T-helper 2 cell (primary cell): ENCODE data around the gene ALK.

ENCODE experiments used
- DNase-seq, 5 experiments: peaks; one replicate each; pipeline versions ENCODE4 v3.0.0 to v3.0.0-alpha.2; 2012 to 2022

Gene ALK

DNA sequence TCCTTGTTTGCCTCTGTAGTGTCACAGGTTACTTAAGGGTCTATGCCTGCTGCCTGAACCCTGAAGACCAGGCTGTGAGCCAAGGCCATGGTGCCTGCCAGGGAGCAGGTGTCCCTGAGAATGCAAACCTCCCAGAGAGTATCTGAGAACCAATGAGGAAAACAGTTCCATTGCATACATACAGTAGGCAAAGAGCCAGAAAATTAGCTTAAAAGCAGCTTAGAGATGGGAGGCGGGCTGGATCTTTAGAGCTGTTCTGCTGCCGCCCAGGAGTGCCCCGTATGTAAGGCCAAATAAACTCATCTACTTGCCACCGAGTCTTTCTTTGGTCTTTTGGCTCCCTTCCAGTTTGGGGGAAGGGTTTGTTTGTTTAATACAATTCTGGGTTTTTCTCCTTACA is 478.2 kb downstream of the ALK start:
- no peak for DNase-seq

DNA sequence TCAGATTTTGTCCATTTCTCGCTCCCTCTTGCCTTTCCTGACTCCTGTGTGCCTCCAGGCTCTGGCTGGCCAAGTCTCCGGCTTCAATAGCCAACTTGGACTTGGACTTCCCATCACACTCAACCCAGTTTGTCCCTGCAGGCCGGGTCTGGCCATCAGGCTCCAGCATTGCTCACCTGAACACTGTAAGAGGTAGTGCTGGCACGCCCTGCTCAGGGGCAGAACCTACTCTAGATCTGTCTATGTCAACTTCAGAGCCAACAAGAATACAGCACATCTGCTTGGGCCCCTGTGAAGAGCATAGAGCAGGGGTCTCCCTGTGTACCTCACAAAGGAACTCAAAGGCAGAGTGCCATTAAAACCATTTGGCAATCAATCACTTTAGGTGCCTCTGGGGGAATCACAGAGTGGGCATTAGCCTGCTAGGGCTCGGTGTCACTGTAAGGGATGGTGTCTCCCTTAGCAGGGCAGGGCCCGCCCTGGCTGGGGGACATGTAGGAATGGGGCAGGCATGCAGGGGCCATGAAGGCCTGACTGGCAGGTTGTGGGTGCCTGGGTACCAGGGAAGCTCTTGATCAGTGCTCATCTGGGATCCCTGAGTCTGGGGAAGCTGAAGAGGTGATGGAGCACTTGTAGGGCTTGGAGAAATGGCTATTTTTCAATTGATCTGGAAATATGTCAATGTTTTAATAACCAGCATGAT is 480.3 kb downstream of the ALK start:
- no peak for DNase-seq

DNA sequence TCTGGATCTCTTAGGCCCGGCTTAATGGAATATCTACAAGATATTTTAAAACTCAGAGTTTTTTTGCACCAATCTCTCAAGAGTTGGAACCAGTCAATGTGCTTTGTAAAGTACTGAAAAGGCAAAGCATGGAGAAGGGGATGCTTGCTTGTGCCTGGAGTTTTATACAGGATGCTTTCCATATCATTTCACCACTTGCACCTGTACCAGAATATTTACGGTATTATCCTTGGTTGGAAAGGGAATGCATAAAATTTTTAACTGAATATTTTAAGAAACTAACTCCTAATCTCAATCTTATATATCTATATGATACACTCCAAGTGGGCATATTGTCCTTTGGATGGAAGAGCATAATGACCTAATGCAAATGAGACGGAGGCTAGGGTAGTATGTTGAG is 487.5 kb downstream of the ALK start:
- no peak for DNase-seq

DNA sequence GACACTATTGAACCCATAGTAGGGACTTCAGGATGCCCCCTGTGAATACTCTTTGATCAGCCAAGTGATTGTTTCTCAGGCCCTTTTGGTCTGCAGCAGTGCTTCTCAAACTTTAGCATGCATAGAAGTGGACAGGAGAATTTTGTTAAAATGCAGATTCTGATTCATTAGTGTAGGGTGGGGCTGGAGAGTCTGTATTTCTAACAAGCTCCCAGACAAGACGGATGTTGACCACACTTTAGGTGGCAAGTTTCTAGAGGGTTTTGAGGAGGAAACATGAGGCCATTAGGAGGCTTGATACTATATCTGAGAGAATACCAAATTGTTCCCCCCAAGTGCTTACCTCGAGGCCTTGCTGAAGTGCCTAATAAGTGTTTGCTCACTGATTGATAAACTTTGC is 488.3 kb downstream of the ALK start:
- DNase-seq = no peak

DNA sequence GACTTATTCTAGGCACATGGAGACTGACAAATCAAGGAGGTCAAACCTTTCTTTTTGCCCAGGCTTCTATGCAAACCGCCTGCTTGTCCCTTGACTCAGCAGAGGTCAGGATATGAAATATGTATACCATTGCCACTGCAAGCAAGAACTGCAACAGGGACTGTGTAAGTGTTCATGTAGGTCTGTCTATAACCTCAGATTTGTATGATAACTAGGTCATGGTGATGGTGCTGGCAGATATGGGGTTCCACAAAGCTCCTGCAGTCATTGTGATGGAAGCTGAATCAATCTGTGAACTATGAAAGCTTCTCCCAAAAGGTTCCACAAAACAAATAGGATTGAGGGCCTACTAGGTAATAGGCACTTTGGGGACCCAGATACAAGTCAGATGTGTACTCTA is 489.9 kb downstream of the ALK start:
- no peak for DNase-seq

DNA sequence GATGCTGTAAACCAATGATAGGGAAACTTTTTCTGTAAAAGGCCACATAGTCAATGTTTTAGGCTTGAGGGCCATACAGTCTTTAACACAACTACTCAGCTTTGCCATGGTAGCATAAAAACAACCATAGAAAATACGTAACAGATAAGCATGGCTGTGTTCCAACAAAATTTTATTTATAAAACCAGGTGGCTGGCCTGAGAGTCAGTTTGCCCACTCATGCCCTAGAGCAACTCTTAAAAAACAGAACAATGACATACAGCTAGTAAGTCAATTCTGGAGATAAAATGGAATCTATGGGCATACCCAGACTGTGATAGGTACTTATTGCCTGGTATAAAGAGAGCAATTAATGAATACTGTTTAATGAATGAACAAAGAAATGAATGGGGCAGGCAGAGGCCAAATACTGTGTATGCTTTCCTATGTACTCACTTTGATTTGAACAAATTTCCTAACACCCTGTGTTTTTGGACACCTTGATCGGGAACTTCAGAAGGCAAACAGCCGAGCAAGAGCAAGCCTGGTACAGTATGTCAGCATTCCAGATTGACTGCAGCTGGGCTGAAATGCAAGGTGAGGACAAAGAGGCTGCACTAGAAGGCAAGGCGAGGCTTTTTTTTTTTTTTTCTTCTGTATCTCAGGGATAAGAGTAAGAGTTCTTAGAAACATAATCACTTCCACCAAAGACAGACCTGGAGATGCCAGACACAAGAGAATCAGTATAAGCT is 490.8 kb downstream of the ALK start:
- no peak for DNase-seq

DNA sequence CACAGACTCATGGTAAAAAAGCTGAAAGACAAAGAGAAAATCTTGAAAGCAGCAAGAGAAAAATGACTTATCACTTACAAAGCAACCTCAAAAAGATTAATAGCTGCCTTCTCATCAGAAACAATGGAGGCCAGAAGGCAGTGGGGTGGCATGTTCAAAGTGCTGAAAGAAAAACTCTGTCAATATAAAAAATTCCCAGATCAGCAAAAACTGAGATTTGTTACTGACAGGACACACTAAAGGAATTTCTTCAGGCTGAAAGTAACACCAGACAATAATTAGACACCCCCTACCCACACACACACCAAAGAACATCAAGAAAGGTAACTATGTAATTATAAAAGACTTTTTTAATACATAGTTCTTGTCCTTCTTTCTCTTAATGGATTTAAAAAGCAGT is 495.0 kb downstream of the ALK start:
- no peak for DNase-seq

DNA sequence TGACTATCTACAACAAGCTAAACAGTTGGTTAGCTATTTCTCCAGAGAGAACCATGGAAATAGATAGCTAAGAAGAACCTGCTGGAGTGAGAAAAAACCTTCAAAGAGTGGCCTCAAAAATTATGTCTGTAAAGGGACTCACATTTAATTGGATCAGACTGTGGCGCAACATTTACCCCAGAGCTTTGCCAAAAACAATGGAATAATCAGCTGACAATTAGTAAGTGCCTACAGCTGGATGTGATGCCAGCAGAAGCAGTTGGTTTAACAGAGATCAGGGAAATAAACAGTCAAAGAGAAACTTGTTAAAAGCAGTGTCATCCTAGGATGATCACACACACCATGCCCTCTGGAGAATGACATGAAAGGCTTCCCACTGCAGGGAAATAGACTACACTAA is 495.5 kb downstream of the ALK start:
- no peak for DNase-seq

DNA sequence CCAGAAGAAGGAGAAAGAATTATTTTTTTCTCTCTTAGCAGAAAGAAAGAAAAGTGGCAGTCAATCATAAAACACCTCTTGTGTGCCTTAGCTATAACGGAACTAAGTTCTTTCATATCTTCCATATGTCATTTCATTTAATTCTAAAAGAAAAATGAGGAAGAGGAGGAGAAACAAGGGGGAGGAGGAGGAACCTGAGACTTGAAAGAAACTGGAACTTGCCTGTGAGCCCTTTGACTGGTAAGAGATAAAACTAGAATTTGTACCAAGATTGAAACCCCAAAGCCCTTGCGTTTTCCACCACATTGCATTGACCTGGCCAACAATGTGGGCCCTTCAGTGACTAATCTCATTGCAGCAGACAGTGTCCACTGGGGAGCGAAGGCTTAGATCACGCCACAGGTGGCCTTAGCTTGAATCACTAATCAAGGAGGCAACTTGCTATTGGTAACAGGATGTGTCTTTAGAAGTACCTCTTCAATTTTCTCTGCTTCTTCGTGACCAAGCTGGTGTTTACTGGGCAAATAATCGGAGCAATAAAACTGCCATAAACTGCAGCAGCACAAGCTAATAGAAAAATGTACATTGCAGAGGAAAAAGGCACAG is 498.2 kb downstream of the ALK start:
- DNase-seq = no peak

DNA sequence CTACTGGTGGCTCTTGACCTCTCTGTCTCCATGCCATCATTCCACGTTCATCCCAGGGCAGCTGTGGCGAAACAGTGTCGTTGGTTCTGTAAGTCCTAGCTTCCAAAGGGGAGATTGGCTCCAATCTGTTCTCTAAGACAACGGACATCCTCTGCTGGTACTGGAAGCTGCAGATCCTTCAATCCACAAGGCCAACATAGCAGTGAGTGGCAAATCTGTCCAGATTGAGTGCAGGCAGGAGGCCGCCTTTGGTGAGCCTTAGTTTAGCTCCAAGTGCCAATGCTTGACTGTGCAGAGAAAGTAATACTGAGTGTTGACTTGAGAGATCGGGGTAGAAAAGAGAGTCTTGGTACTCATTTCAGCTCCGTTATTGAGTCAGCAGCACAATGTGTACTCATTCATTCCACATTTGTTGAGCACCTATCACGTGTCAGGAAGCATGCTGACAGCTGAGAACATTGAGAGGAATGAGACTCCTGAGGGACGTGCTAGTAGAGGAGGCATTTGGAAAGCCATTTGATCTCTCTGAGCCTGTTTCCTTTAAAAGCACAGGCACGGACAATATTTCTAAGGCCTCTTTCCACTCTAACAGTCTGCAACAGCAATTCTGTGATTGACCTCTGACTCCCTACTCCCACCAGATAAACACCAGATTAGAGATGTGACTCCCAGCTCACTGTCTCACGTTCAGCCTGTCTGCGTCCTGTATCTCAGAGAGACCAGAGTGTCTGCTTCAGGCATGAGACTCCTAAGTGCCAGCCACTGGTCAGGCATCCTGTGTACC is 500.2 kb downstream of the ALK start:
- no peak for DNase-seq

DNA sequence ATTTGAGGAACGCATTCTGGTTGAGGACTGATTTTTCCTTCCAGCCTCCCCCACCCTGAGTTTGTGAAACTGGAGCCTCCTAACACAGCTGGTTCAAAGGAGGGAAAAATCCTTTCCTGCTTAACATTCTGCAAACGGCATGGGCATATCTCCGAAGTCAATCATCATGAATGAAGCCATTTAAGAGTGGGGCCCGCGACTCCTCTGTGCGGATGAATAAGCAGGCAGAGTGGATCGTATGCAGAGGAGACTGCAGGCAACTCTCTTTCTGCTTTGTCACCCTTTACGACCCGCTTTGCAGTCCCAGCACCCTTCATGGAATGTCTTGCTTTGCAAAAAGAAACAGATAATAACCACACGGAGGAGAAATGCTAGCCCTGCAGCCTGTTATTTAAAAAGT is 500.9 kb downstream of the ALK start:
- no peak for DNase-seq

DNA sequence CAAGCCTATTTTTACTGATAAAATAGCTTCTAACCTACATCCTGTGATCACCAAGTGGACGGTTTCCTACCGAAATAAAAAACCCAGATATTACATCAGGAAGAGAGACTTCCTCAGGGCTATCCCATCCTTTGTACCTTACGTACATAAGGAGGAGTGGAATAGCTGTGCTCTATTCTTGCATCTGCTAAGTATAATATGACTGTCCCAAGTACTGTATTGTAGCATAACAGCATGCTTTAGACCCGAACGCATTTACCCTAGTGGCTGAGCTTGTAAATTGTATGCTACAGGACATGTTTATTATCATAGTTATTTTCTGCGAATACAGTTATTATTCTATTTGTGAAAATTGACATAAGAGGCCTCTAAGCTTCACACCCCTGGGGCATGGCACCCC is 503.8 kb downstream of the ALK start:
- DNase-seq = no peak

DNA sequence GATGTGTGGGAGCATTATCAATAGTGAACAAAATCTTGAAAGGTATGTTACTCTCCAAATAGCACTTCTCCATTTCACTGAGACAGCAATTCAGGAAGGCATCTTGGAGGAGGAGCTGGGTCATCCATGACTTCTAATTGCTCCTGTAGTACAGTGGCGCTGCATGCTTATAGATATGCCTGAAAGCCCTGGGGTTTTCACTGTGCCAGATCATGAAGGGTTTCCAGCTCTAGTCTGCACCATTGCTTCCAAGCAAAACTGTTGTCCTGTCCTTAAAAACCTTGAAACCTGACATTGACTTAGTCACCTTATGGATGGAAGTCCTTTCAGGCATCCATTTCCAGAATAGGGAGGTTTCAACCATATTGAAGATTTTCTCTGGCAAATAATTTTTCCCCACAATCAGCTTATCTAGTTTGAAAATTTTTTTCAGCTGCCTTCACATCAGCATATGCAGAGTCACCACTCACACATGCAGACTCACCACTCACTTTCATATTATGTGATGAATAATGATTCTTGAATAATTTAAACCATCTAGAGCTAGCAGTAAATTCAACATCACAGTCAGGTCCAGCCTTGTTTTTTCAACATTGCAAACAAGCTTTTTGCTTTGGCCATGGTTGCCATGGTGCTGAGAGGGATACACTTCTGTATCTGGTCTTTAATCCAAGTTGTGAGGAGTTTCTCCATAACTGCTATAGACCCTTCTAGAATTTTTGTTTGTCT is 509.0 kb downstream of the ALK start:
- DNase-seq = no peak

DNA sequence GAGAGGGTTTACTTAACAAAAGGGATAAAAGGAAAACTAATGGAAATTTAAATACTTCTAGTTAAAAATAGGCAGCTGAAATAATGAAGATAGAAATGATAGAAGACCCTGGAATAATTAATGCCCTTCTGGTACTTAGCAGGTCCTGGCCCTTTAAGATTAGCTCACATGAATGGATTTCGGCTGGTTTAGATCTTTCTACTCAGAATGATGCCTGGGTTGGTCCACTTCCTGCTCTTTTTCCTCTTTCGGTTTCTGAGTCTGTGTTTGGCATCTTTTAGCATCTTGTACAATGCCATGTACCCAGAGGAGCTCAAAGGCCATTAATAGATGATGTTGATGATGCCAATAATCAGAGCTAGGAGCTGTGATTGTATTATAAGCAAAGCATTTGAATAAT is 515.7 kb downstream of the ALK start:
- no peak for DNase-seq

DNA sequence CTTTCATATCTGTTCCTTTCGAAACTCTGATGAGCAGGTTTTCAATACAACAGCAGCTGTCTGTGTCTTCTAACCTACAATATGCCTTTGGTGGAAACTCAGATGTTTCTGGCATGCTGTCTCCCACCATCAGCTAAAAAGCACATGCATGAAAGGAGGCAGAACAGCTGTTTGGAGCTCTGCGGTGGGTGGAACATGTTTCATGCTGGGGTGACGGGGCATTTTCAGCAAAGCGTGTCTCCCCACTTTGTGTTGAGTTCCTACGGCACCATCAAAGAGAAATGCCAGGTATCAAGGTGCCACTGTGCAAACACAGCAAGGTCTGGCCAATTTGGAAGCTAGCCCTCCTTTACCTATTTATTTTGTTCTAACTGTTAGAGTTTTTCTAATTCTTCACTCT is 516.1 kb downstream of the ALK start:
- no peak for DNase-seq

DNA sequence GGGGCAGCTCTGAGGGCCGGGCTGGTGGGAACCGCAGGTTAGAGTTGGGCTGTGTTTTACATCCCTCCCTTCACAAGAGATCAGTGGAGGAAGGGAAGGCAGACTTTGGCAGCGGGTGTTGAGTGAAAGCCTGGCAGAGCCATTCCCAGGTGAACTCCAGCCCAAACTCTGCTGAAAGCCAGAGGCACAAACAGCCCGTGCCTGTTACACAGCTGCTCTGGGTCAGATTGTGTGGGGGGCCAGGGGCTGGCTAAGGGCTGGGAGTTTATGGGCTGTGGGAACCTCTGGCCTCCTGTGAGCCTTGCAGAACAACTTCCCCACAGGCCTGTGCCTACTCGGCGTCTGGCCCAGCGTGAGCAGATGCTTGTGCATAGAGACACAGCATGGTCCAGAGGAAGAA is 519.4 kb downstream of the ALK start:
- DNase-seq = no peak

DNA sequence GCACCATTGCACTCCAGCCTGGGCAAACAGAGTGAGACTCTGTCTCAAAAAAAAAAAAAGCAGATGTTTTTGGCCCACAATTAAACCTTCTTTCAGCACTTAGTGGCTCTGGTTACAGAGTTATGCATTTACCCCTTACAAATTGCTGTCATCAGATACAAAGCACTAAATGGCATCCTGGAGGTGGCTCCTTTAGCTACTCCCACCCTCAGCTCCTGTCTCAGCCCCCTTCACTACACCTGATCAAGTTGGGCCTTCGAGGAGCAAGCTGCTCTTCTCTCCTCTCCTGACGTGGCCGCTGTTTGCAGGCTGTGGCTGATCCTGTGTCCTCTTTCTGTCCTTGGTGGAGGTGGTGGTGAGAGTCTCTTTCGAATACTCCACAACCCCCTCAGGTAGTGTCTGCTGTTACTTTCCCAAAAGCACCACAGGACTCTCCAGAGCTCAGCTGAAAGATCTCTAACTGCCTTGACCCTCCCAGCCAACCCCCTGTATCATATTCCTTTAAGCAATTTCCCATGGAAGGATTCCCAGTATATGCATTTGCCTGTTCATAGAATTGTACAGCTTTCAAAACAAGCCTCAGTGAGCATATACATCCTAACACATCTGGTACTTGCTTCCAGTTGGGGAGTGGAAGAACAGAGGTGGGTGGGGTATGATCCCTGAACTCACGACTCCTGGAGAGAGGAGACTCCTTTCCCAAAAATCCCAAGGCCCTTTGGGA is 520.3 kb downstream of the ALK start:
- no peak for DNase-seq

DNA sequence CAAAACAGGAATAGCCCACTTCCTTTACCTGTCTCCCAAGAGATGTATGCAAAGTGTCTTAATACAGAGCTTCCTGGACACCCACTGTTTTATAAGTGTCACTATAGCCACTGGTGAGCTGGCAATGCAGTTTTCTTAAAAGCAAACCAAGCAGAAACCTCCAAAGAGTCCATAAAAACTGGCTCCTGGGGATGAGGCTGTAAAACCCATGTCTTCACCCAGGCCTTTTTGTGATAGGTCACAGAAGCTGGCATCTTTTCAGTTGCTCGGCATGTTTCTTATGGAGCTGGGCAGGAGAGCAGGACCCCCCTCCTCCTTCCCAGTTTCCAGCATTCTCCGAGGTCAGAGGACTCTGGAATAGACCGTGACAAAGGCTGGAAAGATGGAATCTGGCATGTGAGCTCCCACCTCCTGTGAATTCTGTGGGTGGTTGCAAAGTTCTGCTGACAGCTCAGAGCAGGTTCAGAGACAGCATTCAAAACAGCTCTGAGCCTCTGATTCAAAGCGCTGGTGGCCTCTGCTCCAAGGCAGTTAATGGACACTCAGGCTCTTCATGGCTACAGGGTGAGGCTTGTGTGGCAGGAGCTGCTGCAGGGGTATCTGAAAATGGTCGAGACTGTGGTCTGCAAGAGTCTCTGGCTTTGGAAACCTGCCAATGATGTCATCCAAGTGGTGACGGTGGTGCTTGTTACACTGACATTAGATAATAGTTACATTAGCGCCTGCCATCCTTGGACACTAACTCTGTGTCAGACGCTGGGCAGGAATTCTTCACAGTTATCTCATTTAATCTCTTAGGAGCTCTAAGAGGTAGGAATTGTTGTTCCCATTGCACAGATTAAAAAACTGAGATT is 522.8 kb downstream of the ALK start:
- DNase-seq = no peak

DNA sequence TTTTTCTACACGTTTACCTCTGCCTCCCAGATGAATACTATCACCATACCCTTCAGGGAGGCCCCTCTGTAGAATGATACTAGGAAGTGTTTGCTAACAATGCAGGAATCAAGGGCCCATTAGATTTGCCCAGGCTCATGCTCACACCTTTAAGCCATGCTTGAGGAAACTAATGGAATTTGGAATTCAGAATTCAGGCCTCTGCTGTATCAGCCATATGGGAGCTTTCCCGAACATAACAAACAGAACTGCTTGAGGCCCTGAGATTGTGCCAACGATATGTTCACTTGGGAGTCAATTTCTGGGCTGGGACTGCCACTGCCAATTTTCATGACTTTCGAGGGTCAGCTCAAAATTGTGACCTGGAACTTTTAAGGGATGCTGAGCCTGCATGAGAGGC is 523.7 kb downstream of the ALK start:
- DNase-seq = no peak

DNA sequence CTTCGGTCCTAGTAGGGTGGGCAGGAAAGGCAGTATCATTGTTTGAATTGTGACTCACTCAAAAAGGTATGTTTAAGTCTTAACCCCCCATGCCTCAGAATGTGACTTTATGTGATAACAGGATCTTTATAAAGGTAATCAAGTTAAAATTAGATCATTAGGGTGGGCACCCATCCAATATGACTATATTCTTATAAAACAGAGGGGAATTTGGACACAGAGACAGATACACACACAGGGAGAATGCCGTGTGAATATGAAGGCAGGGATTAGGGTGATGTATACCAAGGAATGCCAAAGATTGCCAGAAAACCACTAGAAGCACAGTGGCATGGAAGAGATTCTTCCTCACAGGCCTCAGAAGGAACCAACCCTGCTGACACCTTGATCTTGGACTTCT is 524.3 kb downstream of the ALK start:
- DNase-seq = no peak

DNA sequence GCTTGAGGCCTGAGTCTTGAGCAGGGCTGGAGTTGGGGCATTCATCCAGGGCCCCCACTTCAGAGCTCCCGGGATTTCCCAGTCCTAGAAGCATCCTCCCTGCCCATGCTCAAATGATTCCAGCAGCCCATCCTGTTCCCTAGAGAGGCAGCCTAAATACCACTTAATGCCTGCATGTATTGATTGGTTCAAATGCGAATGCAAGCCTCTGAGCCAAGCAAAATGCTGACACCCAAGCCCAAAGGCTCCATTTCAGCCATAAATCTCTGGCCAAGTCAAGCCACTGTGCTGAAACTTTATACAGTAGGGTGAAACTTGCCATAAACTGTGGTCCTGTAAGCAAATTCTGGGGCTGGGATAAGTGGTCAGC is 526.4 kb downstream of the ALK start:
- no peak for DNase-seq
